ENCODE results near the gene NMD3. TPM values are rescaled to one million over a fixed set of nuclear protein-coding genes. Genes with fewer than 3 reads are reported as not detected.

NMD3 gene
- total RNA-seq, 4 donors from 2014 or later: 32.3 to 45.8 (median 40.6) TPM

GRCh38 chr3:161236240-161236639 is 15.1 kb downstream of the NMD3 start:
- Histone ChIP-seq H3K4me1 (no peaks in the 10 kb centered on the region), H3K27me3 (no peaks in the 10 kb centered on the region), H3K9me3 (no peaks in the 10 kb centered on the region), H3K36me3 (peaks cover 26 to 81% (median 58%) of the 10 kb centered on the region in 4 donors), H3K4me3 (no peak overlapping the region), H3K27ac (replicated peaks in 1 of 4) (no peak overlapping the region)
- DNase-seq (ENCODE audit: extremely low spot score): no peak
- 91% methylated on average over 2 of the region's 2 CpGs for WGBS
- intact Hi-C loops (cut with DNase I): loop anchor here (10.0 kb wide), 1 partner anchor 131 kb away; the partner anchor contains the start of gene B3GALNT1
- TF ChIP-seq POLR2A (IDR thresholded peaks at IDR 0.05; ENCODE audit: low read depth): no peak
- no peak for TF ChIP-seq EP300 (IDR thresholded peaks at IDR 0.05)

GRCh38 chr3:161239700-161240099 is 18.6 kb downstream of the NMD3 start:
- Histone ChIP-seq H3K36me3 (peaks cover 31 to 84% (median 54%) of the 10 kb centered on the region in 4 donors), H3K4me1 (no peaks in the 10 kb centered on the region), H3K27ac (replicated peaks in 1 of 4) (no peak overlapping the region), H3K4me3 (no peak overlapping the region), H3K27me3 (no peaks in the 10 kb centered on the region), H3K9me3 (no peaks in the 10 kb centered on the region)
- TF ChIP-seq POLR2A (IDR thresholded peaks at IDR 0.05; ENCODE audit: low read depth) (no peak), CTCF (IDR thresholded peaks at IDR 0.05) (no peak), POLR2AphosphoS5 (IDR thresholded peaks at IDR 0.05) (no peak), EP300 (IDR thresholded peaks at IDR 0.05) (no peak)
- intact Hi-C loops (cut with DNase I): loop anchor here (10.0 kb wide), 1 partner anchor 135 kb away; the partner anchor contains the start of gene B3GALNT1
- no peak for DNase-seq (ENCODE audit: extremely low spot score)
- WGBS: 73% methylated on average over 2 of the region's 2 CpGs

- TF ChIP-seq POLR2A (IDR thresholded peaks at IDR 0.05; ENCODE audit: low read depth) (no peak), POLR2AphosphoS5 (IDR thresholded peaks at IDR 0.05) (no peak), EP300 (IDR thresholded peaks at IDR 0.05) (no peak), CTCF (IDR thresholded peaks at IDR 0.05) (no peak)
- no peak overlapping the region for H3K4me3 ChIP-seq
- H3K9me3 ChIP-seq: no peaks in the 10 kb centered on the region
- H3K27me3 ChIP-seq: no peaks in the 10 kb centered on the region
- H3K4me1 ChIP-seq: no peaks in the 10 kb centered on the region
- no peak for DNase-seq (ENCODE audit: extremely low spot score)
- 83% methylated on average over 2 of the region's 2 CpGs for WGBS
- H3K36me3 ChIP-seq: peaks cover 24 to 94% (median 53%) of the 10 kb centered on the region in 4 donors
- H3K27ac ChIP-seq (replicated peaks in 1 of 4): no peak overlapping the region
- intact Hi-C loops (cut with DNase I): no loop called here
Measured at GRCh38 chr3:161244538-161244937, 23.4 kb downstream of the NMD3 start.

GRCh38 chr3:161247049-161247448 is 25.9 kb downstream of the NMD3 start:
- intact Hi-C loops (cut with DNase I): no loop called here
- Histone ChIP-seq H3K9me3 (no peaks in the 10 kb centered on the region), H3K27me3 (no peaks in the 10 kb centered on the region), H3K36me3 (peaks cover 40 to 94% (median 71%) of the 10 kb centered on the region in 4 donors), H3K27ac (replicated peaks in 1 of 4) (no peak overlapping the region), H3K4me3 (no peak overlapping the region), H3K4me1 (no peaks in the 10 kb centered on the region)
- TF ChIP-seq POLR2AphosphoS5 (IDR thresholded peaks at IDR 0.05) (no peak), CTCF (IDR thresholded peaks at IDR 0.05) (no peak), POLR2A (IDR thresholded peaks at IDR 0.05; ENCODE audit: low read depth) (no peak), EP300 (IDR thresholded peaks at IDR 0.05) (no peak)
- no peak for DNase-seq (ENCODE audit: extremely low spot score)

- DNase-seq (ENCODE audit: extremely low spot score): no peak
- no peak overlapping the region for H3K4me3 ChIP-seq
- H3K27ac ChIP-seq (replicated peaks in 1 of 4): no peak overlapping the region
- TF ChIP-seq EP300 (IDR thresholded peaks at IDR 0.05) (no peak), CTCF (IDR thresholded peaks at IDR 0.05) (no peak), POLR2A (IDR thresholded peaks at IDR 0.05; ENCODE audit: low read depth) (no peak), POLR2AphosphoS5 (IDR thresholded peaks at IDR 0.05) (no peak)
- H3K27me3 ChIP-seq: no peaks in the 10 kb centered on the region
- 82% methylated on average over 1 of the region's 1 CpG for WGBS
- H3K9me3 ChIP-seq: no peaks in the 10 kb centered on the region
- peaks cover 47 to 95% (median 63%) of the 10 kb centered on the region in 4 donors for H3K36me3 ChIP-seq
- intact Hi-C loops (cut with DNase I): no loop called here
- H3K4me1 ChIP-seq: peaks cover 0 to 4% (median 2%) of the 10 kb centered on the region in 4 donors
Measured at GRCh38 chr3:161250116-161250515, 29.0 kb downstream of the NMD3 start.

Measured in esophagus muscularis mucosa (tissue), 4 donors.